Anterior cingulate cortex (tissue), 58 donors: ENCODE results near the gene NDUFS8.

Experiments
- DNase-seq, 58 donors: peaks; one replicate each; lab custom pipeline; 2025; lab: John Stamatoyannopoulos, UW

The NDUFS8 gene

GRCh38 chr11:68044145-68044813 lies 13.8 kb downstream of the NDUFS8 start:
- DNase-seq, result no peak

DNA sequence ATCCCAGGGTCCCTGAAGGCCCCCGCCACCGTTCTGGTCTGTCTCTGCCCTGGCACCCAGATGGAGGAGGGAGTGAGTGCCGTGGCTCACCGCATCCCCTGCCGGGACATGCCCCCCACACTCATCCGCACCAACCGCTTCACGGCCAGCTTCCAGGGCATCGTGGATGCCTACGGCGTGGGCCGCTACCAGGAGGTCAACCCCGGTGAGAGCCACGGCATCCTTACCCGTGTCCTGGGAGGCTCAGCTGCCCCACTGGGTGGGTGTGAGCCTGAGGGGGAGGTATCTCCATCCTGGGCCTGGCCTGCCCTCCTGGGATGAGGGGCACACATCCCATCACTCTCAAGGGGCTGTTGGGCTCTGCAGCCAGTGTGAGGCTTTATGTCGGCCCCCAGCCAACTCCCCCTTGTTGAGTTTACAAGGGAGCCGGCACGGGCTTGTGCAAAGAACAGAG lies 14.4 kb downstream of the NDUFS8 start:
- DNase-seq, result no peak

DNA sequence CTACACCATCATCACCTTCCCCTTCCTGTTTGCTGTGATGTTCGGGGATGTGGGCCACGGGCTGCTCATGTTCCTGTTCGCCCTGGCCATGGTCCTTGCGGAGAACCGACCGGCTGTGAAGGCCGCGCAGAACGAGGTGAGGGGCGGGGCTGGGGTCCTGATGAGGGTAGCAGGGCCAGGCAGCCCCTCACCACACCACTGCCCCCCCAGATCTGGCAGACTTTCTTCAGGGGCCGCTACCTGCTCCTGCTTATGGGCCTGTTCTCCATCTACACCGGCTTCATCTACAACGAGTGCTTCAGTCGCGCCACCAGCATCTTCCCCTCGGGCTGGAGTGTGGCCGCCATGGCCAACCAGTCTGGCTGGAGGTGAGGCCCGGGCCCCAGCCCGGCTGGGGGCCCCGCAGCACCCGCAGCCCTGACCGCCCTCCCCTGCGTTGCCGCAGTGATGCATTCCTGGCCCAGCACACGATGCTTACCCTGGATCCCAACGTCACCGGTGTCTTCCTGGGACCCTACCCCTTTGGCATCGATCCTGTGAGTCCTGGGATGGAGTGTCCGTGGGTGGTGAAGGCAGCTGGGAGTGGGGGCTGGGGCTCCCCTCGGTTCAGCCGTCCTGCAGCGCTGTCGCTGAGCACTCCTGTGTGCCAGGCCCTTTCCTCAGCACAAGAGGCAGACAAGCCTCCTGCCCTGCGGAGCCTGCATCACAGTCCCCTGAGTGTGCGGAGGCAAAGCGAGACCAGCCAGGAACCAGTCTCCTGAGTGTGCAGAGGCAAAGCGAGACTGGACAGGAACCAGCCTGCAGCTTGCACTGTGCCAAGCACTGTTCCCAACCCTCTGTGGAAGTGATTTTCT lies 17.2 kb downstream of the NDUFS8 start:
- DNase-seq, result peak in 6 of 58 donors; percentile 21 to 43 (median 29)

DNA sequence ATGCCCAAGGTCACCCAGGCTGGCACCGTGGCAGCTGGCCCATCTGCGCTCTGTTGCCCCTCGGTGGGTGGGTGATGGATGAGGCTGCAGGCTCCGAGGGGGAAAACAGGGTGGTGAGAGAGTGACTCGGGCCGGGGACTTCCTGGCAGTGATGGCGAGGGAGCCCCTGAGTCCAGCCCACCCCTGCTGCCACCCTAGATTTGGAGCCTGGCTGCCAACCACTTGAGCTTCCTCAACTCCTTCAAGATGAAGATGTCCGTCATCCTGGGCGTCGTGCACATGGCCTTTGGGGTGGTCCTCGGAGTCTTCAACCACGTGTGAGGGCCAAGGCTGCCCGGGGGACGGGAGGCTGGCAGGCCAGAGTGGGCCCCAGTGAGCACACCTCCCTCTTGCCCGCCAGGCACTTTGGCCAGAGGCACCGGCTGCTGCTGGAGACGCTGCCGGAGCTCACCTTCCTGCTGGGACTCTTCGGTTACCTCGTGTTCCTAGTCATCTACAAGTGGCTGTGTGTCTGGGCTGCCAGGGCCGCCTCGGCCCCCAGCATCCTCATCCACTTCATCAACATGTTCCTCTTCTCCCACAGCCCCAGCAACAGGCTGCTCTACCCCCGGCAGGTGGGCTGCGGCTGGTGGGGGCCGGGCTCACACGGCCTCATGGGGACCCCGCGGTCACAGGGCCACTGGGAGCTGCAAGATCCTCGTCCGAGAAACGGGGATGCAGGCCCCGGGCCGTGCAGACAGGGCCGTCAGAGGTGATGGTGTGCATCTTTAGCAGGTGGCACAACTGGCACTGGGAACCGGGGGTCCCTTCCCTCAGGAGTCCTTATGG lies 18.4 kb downstream of the NDUFS8 start:
- DNase-seq, result no peak

DNA sequence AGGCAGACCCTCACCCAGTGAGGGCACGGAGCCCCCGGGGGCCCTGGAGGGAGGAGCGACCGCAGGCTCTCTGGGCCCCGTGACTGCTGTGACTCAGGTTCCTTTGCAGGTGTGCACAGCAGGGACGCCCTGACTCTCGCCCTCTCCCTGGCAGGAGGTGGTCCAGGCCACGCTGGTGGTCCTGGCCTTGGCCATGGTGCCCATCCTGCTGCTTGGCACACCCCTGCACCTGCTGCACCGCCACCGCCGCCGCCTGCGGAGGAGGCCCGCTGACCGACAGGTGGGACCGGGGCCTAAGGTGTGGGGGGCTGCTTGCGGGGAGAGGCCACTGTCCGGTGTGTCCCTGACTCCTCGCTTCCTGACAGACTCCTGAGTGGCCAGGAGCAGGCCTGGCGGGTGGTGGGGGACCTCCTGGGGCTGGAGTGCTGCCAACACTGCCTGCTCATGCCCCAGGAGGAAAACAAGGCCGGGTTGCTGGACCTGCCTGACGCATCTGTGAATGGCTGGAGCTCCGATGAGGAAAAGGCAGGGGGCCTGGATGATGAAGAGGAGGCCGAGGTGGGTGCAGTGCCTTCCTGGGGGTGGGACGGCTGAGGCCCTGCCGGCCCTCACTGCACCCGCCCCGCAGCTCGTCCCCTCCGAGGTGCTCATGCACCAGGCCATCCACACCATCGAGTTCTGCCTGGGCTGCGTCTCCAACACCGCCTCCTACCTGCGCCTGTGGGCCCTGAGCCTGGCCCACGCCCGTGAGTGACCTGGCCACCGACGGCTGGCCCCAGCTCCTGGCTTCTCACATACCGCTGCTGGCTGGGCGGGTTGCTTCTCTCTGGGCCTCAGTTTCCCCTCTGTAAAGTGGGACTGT lies 19.3 kb downstream of the NDUFS8 start:
- no peak for DNase-seq

- DNase-seq, result no peak
Observed at GRCh38 chr11:68050371-68050841, 19.9 kb downstream of the NDUFS8 start.

DNA sequence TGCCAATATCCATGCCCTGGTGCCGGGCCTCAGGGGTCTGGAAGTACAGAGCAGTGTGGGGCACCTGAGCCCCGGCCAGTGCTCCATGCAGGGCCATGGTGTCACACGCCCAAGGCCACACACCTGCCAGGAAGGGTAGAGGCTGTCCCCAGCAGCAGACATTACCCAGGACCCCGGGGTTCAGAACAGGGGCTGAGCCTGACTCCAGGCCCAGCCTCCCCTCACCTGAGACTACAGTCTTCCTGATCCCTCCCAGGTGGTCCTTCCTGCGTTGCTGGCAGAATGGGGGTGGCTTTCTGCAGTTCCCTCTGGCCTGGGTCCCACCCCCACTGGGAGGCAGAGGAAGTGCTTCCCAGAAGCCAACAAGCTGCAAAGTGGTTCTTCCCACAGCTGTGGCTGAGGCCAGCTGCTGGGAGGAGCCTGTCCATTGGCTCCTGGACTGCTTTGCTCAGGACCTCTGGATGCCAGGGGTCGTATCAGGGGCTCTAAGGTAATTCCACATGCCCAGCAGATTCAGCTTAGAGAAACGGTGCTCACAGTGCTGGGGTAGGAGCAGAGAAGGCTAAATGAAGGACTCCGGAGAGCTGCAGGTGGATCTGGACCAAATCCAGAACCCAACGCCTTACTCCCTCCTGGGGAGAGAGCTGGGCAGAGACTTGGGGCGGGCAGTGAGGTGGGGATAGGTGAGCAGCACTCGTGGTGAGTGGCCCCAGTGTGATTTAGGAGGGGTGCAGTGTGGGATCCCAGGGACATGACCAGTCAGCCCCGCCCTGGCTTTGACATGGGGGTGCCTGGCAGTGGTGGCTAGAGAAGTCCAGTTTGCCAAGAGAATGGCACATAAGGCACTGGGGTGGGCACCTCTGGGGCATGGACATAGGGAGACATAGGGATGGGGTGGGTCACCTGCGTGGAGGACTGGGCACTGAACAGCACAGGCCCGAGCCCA lies 21.0 kb downstream of the NDUFS8 start:
- DNase-seq, result no peak

DNA sequence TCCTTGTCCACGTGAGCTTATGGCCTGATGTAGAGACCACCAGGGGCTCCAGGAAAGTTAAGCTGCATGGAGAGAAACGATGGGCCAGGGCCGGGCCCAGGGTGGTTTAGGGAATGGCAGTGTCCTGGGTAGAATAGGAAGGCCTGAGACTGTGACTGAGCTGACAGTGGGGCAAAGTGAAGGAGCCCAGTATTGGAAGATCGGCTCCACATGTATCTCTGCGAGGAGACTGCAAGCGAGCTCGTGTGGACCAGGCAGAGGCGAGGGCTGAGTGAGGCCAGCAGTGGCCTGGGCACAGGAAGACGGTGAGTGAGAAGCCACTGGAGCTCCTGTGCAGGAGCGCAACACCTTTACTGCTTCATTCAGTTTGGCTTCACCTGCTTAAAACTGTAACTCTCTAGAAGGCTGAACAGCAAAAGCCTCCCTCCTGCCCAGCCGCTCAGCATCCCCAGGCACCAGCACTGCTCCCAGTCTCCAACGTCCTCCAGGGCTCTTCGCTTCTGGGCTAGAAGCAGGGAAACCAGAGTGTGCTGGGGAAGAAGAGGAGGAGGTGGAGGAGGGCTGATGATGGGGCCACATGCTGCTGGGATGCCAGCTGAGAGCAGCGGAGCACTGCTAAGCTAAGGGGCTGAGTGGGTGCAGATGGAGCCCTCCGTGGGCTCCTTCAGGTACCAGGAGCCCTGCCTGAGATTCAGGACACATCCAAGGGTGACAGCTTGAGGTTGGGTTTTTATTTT lies 21.8 kb downstream of the NDUFS8 start:
- DNase-seq, result no peak

DNA sequence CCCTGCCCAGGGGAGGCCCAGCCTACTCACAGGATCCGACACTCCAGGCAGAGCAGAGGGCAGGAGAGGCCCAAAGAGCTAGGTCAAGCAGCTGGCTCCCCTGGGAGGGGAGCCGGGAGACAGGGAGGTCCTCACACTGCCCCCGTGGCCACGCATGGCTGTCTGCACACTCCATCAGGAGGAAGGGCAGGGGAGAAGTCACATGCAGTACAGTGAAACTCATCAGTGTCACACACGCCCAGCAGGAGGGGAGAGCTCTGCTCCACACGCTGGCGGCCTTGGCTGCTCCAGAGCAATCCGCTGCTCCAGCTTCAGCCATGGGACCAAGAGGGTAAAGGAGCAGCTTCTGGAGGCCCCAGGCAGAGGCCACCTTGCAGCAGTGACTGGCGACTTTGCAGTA lies 22.6 kb downstream of the NDUFS8 start:
- no peak for DNase-seq

DNA sequence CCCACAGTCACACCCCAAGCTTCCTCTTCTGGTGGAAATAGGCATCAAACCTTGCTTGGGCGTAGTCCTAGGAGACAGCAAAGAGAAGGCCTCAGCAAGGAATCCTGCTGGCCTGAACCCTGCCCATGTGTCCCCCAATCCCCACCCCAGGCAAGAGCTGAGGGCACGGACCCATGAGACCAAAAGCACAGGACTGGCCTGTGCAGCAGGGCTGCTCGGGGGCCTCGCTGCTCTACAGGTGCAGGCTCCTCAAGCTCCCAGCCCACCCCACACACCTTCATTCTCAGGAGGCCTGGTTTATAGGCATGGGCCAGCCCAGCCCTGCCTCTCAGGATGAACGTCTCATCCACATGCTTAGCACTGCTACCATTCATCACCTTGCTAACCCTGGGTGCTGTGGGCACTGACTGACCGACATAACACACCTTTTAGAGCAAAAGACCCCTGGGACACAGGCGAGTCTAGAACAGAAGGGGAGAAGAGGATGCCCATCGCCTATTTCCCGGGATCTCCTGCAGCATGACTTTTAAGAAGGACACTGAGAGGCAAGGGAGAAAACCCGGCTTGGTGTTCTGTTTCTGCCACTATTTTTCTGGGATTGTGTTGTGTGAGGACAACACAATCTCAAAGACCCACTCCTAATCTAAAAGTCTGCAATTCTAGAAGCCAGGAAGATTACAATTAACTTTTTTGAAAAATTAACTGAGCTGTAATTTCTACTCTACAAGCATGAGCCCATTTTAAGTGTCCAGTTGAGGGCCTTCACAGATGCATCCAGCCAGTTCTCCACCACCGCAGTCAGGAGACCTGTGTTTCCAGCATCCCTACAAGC lies 23.7 kb downstream of the NDUFS8 start:
- DNase-seq, result no peak

DNA sequence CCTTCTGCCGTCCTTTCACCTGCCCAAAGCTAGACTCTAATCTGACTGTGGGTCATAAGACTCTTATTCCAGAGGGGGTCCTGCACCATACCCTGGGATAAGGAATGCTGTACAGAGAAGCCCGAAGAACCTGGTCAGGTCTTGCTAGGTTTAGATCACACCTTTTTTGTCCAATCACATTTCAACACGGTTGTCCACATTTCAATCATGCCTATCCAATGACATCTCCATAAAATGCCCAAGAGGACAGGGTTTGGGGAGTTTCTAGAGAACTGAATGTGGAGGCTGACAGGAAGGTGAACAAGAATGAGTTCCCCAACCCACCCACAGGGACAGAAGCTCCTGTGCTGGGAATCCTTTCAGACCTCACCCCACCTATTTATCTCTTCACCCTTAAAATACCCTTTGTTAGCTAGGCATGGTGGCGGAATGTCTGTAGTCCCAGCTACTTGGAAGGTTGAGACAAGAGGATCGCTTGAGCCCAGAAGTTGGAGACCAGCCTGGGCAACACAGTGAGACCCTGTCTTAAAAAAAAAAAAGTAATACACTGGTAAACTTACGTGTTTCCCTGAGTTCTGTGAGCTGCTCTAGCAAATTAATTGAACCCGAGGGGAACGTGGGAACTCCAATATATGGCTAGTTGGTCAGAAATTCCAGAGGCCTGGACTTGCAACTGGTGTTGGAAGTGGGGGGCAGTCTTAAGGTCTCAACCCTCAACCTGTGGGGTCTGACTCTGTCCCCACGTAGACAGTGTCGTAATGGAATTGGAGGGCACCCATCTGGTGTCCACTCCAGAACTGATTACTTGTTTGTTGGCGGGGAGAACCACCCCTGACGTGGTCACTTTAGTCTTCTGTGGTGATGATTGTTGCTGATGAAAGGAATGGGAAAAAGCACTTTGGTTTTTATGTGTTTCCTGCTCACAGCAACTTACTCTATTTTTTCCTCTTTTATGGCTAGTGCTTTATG lies 26.1 kb downstream of the NDUFS8 start:
- no peak for DNase-seq

- DNase-seq, result no peak
Observed at GRCh38 chr11:68057807-68058206, 27.3 kb downstream of the NDUFS8 start.

- DNase-seq, result no peak
Observed at GRCh38 chr11:68061508-68061907, 31.0 kb downstream of the NDUFS8 start.

DNA sequence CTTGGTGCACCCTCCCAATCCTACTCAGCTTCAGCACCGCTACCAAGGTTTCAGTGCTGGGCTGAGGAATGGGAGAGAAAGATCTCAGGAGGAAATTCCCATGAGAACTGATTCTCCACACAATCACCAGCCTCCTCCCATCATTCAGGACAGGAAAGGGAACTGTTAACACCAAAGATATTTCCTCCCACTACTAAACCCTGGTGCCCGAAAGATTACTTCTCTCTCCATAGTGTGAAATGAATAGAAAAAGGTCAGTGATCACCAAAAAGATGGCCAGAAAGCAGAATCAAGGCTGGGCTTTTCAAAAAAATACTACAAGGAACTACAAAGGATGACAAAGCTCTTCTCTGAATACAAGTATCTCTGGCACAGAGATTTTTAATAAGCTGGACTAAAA lies 34.4 kb downstream of the NDUFS8 start:
- DNase-seq, result no peak

DNA sequence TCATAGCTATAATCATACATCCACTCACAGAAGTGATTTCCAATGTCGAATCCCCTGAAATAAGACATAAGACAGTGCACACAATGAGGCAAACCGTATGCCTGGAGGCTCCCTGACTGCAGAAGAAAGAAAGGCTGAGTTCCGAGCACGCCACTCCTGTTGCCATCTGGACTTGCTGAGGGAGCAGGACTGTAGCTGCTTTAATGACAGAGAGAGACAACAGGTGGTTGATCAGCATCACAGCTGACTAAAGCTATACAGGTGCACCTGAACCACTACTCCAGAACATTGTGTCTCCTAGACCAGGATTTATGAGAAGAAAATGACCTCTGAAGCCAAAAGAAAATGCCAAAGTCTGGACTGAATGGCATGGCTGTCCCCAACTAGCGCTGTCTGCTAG lies 35.4 kb downstream of the NDUFS8 start:
- no peak for DNase-seq

GRCh38 chr11:68066742-68067141 lies 36.3 kb downstream of the NDUFS8 start:
- peak in 26 of 58 donors; percentile 8 to 74 (median 30) for DNase-seq
